Type B pancreatic cell (in vitro differentiated cells): ENCODE measurements around the gene SPINK6. TPM values are rescaled to one million over a fixed set of nuclear protein-coding genes. Genes with fewer than 3 reads are reported as not detected.

ENCODE experiments used
- total RNA-seq: library from RNA; stranded (reverse); gene quantifications from 2 replicates; pipeline ENCODE4 v1.2.1, GENCODE V29; 2021; ENCODE audit warnings: low replicate concordance

SPINK6 gene
- total RNA-seq, 1 donor from 2014 or later: not detected

Other genes starting within 250 kb of the SPINK6 start
- gene SPINK5, start 139.1 kb upstream of the SPINK6 start, total RNA-seq: 14.1 and 26.0 TPM in 2 replicates
- gene SPINK14, start 34.5 kb upstream of the SPINK6 start, total RNA-seq: not detected in 2 replicates
- gene MARCOL, start 35.5 kb downstream of the SPINK6 start, total RNA-seq: not detected in 2 replicates
- not detected in 2 replicates for gene SPINK13, start 65.8 kb downstream of the SPINK6 start, total RNA-seq
- gene SPINK7, start 109.4 kb downstream of the SPINK6 start, total RNA-seq: not detected in 2 replicates
- gene SPINK9, start 132.5 kb downstream of the SPINK6 start, total RNA-seq: 1.3 TPM in 1 of 2 replicates, not detected in the other
- gene FBXO38, start 180.9 kb downstream of the SPINK6 start, total RNA-seq: 43.6 and 51.5 TPM in 2 replicates